ENCODE data around the gene HLA-E. TPM values are rescaled to one million over a fixed set of nuclear protein-coding genes. Genes with fewer than 3 reads are reported as not detected.
"Not testable (repeated sequence)": the region's sequence is repeated elsewhere in the genome, so short reads cannot be mapped to it uniquely, and the experiment has no call there.

The HLA-E gene
- total RNA-seq, 1 donor: 320 TPM

- peak overlapping the region; percentile 82 for H3K27ac ChIP-seq (ENCODE audit: low read depth, low read length)
- peaks cover 24% of the 10 kb centered on the region for H3K79me2 ChIP-seq (ENCODE audit: insufficient read depth, low read length)
- H4K20me1 ChIP-seq (ENCODE audit: insufficient read depth, low read length): peaks cover 26% of the 10 kb centered on the region
- no peak for TF ChIP-seq CTCF (IDR thresholded peaks at IDR 0.05; ENCODE audit: extremely low read depth, low read depth, low read length)
- H3K4me3 ChIP-seq (ENCODE audit: insufficient read depth, low read length): peak overlapping the region; percentile 93
- no peaks in the 10 kb centered on the region for H3K27me3 ChIP-seq (ENCODE audit: insufficient read depth, low read length)
- H3K36me3 ChIP-seq (ENCODE audit: insufficient read depth, low read length): peaks cover 33% of the 10 kb centered on the region
- H3K4me1 ChIP-seq (ENCODE audit: insufficient read depth, low read length): peaks cover 12% of the 10 kb centered on the region
- DNase-seq (ENCODE audit: insufficient read length, low spot score, missing footprints): peak; percentile 92
- no peaks in the 10 kb centered on the region for H3K9me3 ChIP-seq (ENCODE audit: low read depth, low read length)
- H2AFZ ChIP-seq (ENCODE audit: low read length): peak overlapping the region; percentile 85
- peak overlapping the region; percentile 98 for H3K4me2 ChIP-seq (ENCODE audit: insufficient read depth, low read length)
These were observed 942 bp downstream of the HLA-E start for GRCh38 chr6:30490026-30490876.

GRCh38 chr6:30491291-30491953, 2.1 kb downstream of the HLA-E start:
- H3K4me2 ChIP-seq (ENCODE audit: insufficient read depth, low read length); H3K4me3 ChIP-seq (ENCODE audit: insufficient read depth, low read length); H2AFZ ChIP-seq (ENCODE audit: low read length); DNase-seq (ENCODE audit: insufficient read length, low spot score, missing footprints); H3K9me3 ChIP-seq (ENCODE audit: low read depth, low read length); H3K27me3 ChIP-seq (ENCODE audit: insufficient read depth, low read length); H3K27ac ChIP-seq (ENCODE audit: low read depth, low read length): not testable (repeated sequence)
- peaks cover 16% of the 10 kb centered on the region for H3K4me1 ChIP-seq (ENCODE audit: insufficient read depth, low read length)
- peaks cover 26% of the 10 kb centered on the region for H4K20me1 ChIP-seq (ENCODE audit: insufficient read depth, low read length)
- peaks cover 24% of the 10 kb centered on the region for H3K79me2 ChIP-seq (ENCODE audit: insufficient read depth, low read length)
- peaks cover 33% of the 10 kb centered on the region for H3K36me3 ChIP-seq (ENCODE audit: insufficient read depth, low read length)

- Histone ChIP-seq H3K27me3 (ENCODE audit: insufficient read depth, low read length) (no peaks in the 10 kb centered on the region), H3K27ac (ENCODE audit: low read depth, low read length) (no peak overlapping the region), H3K36me3 (ENCODE audit: insufficient read depth, low read length) (peaks cover 33% of the 10 kb centered on the region), H3K79me2 (ENCODE audit: insufficient read depth, low read length) (peaks cover 24% of the 10 kb centered on the region), H3K4me2 (ENCODE audit: insufficient read depth, low read length) (no peak overlapping the region), H3K9me3 (ENCODE audit: low read depth, low read length) (no peaks in the 10 kb centered on the region), H3K4me1 (ENCODE audit: insufficient read depth, low read length) (peaks cover 22% of the 10 kb centered on the region), H2AFZ (ENCODE audit: low read length) (no peak overlapping the region), H3K4me3 (ENCODE audit: insufficient read depth, low read length) (no peak overlapping the region), H4K20me1 (ENCODE audit: insufficient read depth, low read length) (peaks cover 26% of the 10 kb centered on the region)
- no peak for TF ChIP-seq CTCF (IDR thresholded peaks at IDR 0.05; ENCODE audit: extremely low read depth, low read depth, low read length)
- peak; percentile 58 for DNase-seq (ENCODE audit: insufficient read length, low spot score, missing footprints)
These were observed 3.0 kb downstream of the HLA-E start for GRCh38 chr6:30491991-30492952.

- no peak overlapping the region for H3K4me2 ChIP-seq (ENCODE audit: insufficient read depth, low read length)
- peaks cover 33% of the 10 kb centered on the region for H3K36me3 ChIP-seq (ENCODE audit: insufficient read depth, low read length)
- H3K27me3 ChIP-seq (ENCODE audit: insufficient read depth, low read length): no peaks in the 10 kb centered on the region
- peaks cover 26% of the 10 kb centered on the region for H4K20me1 ChIP-seq (ENCODE audit: insufficient read depth, low read length)
- H3K4me1 ChIP-seq (ENCODE audit: insufficient read depth, low read length): peaks cover 22% of the 10 kb centered on the region
- no peaks in the 10 kb centered on the region for H3K9me3 ChIP-seq (ENCODE audit: low read depth, low read length)
- no peak overlapping the region for H2AFZ ChIP-seq (ENCODE audit: low read length)
- TF ChIP-seq CTCF (IDR thresholded peaks at IDR 0.05; ENCODE audit: extremely low read depth, low read depth, low read length): peak; percentile 11
- H3K79me2 ChIP-seq (ENCODE audit: insufficient read depth, low read length): peaks cover 24% of the 10 kb centered on the region
- DNase-seq (ENCODE audit: insufficient read length, low spot score, missing footprints): peak; percentile 44
- H3K27ac ChIP-seq (ENCODE audit: low read depth, low read length): no peak overlapping the region
- H3K4me3 ChIP-seq (ENCODE audit: insufficient read depth, low read length): no peak overlapping the region
These were observed 4.4 kb downstream of the HLA-E start for GRCh38 chr6:30493643-30494250.
